ENCODE data around the gene QSER1.

- TF ChIP-seq CTCF (conservative IDR thresholded peaks at IDR 0.05) (no peak), ZFX (IDR thresholded peaks at IDR 0.05) (no peak)
Observed at GRCh38 chr11:32883421-32883820, 9.2 kb upstream of the QSER1 start.
